ENCODE measurements around the gene ITGB5. TPM values are rescaled to one million over a fixed set of nuclear protein-coding genes. Genes with fewer than 3 reads are reported as not detected.

ITGB5 gene
- polyA plus RNA-seq, 3 donors: 0.68 to 1.2 (median 1.0) TPM

DNA sequence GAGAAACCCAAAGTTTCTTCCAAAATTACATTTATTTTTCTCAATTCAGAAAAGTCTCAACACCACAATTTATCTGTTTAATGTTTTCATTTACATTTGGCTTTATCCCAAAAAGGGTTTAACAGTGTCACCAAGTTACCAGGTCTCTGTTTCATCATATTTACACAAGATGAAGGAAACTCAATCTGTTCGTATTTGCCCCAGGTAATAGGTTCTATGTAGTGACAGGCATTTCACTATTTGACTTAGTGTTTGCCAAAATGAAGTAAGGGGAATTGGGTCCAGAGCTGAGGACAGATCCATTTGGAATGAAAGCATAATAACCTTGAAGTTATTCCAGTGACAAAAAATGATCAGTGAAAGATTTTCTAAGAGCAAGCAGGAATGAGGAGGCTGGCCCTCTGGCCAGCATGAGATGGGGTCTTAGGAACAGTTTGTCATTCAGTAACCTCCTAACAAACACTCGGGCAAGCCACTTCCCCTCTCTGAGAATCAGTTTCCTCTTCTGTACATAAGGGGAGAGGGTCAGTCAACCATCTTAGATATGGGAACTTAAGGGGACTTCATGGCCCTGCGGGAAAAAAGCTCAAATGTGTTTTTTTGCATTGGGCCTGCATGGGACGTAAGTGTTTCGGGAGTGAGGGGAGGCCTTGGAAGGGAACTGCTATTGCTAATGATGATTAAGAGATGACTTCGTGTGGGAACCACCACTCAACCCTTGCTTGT lies 125.1 kb downstream of the ITGB5 start:
- no peak for DNase-seq
- Histone ChIP-seq H3K27me3 (ENCODE audit: control insufficient read depth in 2 of 2, insufficient read depth in 2 of 2, low read length in 2 of 2) (no peaks in the 10 kb centered on the region), H3K27ac (ENCODE audit: low read depth in 1 of 2, low read length in 2 of 2) (no peak overlapping the region), H3K79me2 (ENCODE audit: insufficient read depth, low read length) (no peaks in the 10 kb centered on the region), H3K4me3 (replicated peaks in 1 of 3; ENCODE audit: low read depth in 2 of 3, low read length in 3 of 3) (no peak overlapping the region), H3K9me3 (replicated peaks in 1 of 2; ENCODE audit: control insufficient read depth in 1 of 2, insufficient read depth in 1 of 2, low read length in 2 of 2) (no peaks in the 10 kb centered on the region), H3K4me1 (ENCODE audit: control insufficient read depth in 1 of 2, insufficient read depth in 2 of 2, low read length in 2 of 2) (peaks cover 3 to 7% of the 10 kb centered on the region in 2 donors), H3K9ac (ENCODE audit: insufficient read depth, low read length, poor library complexity, severe bottlenecking) (no peak overlapping the region), H3K4me2 (replicated peaks; ENCODE audit: extremely low read depth, low read length, poor library complexity, severe bottlenecking) (no peak overlapping the region), H4K20me1 (ENCODE audit: insufficient read depth, low read length) (no peaks in the 10 kb centered on the region), H3K36me3 (replicated peaks in 1 of 2; ENCODE audit: control insufficient read depth in 1 of 2, insufficient read depth in 2 of 2, low read length in 2 of 2) (no peaks in the 10 kb centered on the region), H2AFZ (ENCODE audit: insufficient read depth, low read depth, low read length, poor library complexity, severe bottlenecking) (no peak overlapping the region)
- peaks cover 5% of the 10 kb centered on the region for H3K4me1 Mint-ChIP-seq
- no peaks in the 10 kb centered on the region for H3K36me3 Mint-ChIP-seq
- TF ChIP-seq, protein P1, sequence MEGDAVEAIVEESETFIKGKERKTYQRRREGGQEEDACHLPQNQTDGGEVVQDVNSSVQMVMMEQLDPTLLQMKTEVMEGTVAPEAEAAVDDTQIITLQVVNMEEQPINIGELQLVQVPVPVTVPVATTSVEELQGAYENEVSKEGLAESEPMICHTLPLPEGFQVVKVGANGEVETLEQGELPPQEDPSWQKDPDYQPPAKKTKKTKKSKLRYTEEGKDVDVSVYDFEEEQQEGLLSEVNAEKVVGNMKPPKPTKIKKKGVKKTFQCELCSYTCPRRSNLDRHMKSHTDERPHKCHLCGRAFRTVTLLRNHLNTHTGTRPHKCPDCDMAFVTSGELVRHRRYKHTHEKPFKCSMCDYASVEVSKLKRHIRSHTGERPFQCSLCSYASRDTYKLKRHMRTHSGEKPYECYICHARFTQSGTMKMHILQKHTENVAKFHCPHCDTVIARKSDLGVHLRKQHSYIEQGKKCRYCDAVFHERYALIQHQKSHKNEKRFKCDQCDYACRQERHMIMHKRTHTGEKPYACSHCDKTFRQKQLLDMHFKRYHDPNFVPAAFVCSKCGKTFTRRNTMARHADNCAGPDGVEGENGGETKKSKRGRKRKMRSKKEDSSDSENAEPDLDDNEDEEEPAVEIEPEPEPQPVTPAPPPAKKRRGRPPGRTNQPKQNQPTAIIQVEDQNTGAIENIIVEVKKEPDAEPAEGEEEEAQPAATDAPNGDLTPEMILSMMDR (IDR thresholded peaks at IDR 0.05): no peak
- H3K27me3 Mint-ChIP-seq (ENCODE audit: low read depth in 3 of 3): peaks cover 0 to 4% (median 4%) of the 10 kb centered on the region in 3 donors
- no peaks in the 10 kb centered on the region for H3K9me3 Mint-ChIP-seq
- H3K4me3 Mint-ChIP-seq: no peak overlapping the region
- 80% methylated on average over 1 of the region's 6 CpGs for WGBS (ENCODE audit: insufficient coverage)
- intact Hi-C loops (cut with micrococcal nuclease): loop anchor here (1.0 to 2.0 kb wide), 2 partner anchors 139 kb away; no protein-coding TSS in a partner anchor
- peak overlapping the region in 1 of 7 donors; percentile 5 for H3K27ac Mint-ChIP-seq

DNA sequence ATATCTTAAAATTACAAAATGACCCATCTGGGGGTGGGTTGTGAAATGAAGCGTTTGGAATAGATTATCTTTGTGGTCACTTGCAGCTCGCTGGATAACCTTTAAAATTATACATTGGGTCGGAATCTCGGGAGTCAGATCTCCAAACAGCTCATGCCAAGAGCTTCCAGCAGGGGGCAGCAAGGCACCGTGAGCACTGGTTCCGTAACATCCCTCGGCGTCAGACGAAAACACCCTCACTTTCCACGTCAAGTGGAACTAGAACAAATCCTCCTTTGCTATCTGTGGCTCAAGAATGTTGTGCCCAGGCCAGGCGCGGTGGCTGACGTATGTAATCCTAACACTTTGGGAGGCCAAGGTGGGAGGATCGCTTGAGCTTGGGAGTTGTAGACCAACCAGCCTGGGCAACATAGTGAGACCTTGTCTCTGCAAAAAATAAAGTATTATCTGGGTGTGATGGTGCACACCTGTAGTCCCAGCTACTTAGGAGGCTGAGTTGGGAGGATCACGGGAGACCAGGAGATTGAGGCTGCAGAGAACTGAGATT lies 125.8 kb downstream of the ITGB5 start:
- no peak overlapping the region for H3K27ac Mint-ChIP-seq
- 14% methylated on average over 12 of the region's 15 CpGs for WGBS (ENCODE audit: insufficient coverage)

More for the DNA sequence above, 125.8 kb downstream of the ITGB5 start:
- H3K27ac ChIP-seq (ENCODE audit: low read depth in 1 of 2, low read length in 2 of 2): no peak overlapping the region
- DNase-seq: peak; percentile 64 to 73 (median 70)
- H3K4me2 ChIP-seq (replicated peaks; ENCODE audit: extremely low read depth, low read length, poor library complexity, severe bottlenecking): peak overlapping the region; percentile 51
- Mint-ChIP-seq H3K36me3 (no peaks in the 10 kb centered on the region), H3K27me3 (ENCODE audit: low read depth in 3 of 3) (peaks cover 1 to 4% (median 4%) of the 10 kb centered on the region in 3 donors), H3K4me1 (peaks cover 5% of the 10 kb centered on the region), H3K4me3 (peak overlapping the region in 1 of 2 donors; percentile 84), H3K9me3 (no peaks in the 10 kb centered on the region)
- H3K4me3 ChIP-seq (replicated peaks in 1 of 3; ENCODE audit: low read depth in 2 of 3, low read length in 3 of 3): peak overlapping the region in 1 of 3 experiments; percentile 40
- H3K36me3 ChIP-seq (replicated peaks in 1 of 2; ENCODE audit: control insufficient read depth in 1 of 2, insufficient read depth in 2 of 2, low read length in 2 of 2): no peaks in the 10 kb centered on the region
- intact Hi-C loops (cut with micrococcal nuclease): loop anchor here (1.0 to 2.0 kb wide), 2 partner anchors 139 to 140 kb away; no protein-coding TSS in a partner anchor
- H2AFZ ChIP-seq (ENCODE audit: insufficient read depth, low read depth, low read length, poor library complexity, severe bottlenecking): peak overlapping the region; percentile 52
- H3K27me3 ChIP-seq (ENCODE audit: control insufficient read depth in 2 of 2, insufficient read depth in 2 of 2, low read length in 2 of 2): no peaks in the 10 kb centered on the region
- H3K79me2 ChIP-seq (ENCODE audit: insufficient read depth, low read length): no peaks in the 10 kb centered on the region
- H3K4me1 ChIP-seq (ENCODE audit: control insufficient read depth in 1 of 2, insufficient read depth in 2 of 2, low read length in 2 of 2): peaks cover 3 to 7% of the 10 kb centered on the region in 2 donors
- no peaks in the 10 kb centered on the region for H3K9me3 ChIP-seq (replicated peaks in 1 of 2; ENCODE audit: control insufficient read depth in 1 of 2, insufficient read depth in 1 of 2, low read length in 2 of 2)
- TF ChIP-seq, protein P1 (IDR thresholded peaks at IDR 0.05): peak; percentile 92
- no peak overlapping the region for H3K9ac ChIP-seq (ENCODE audit: insufficient read depth, low read length, poor library complexity, severe bottlenecking)
- no peaks in the 10 kb centered on the region for H4K20me1 ChIP-seq (ENCODE audit: insufficient read depth, low read length)

All from CD14-positive monocyte (primary cell).